Panc1 (cell line): ENCODE results near the gene MED13L. TPM values are rescaled to one million over a fixed set of nuclear protein-coding genes. Genes with fewer than 3 reads are reported as not detected.

Experiments used
- ATAC-seq: fragments of 200-7000 bp; cut with Tn5 transposase; 2 replicates; pipeline ENCODE4 v1.9.1; 2020; ENCODE audit warnings: mild to moderate bottlenecking, moderate library complexity
- BruUV-seq: library from RNA; stranded (reverse); fragments of 400-500 nt; replicated peaks from 2 replicates; lab custom pipeline; 2021; lab: Mats Ljungman, UMichigan
- CTCF ChIA-PET: fragments of 300-600 bp; sonication (Branson Sonifier 250); formaldehyde crosslinking; loops from one replicate; lab custom pipeline; 2022; ENCODE audit warnings: antibody characterized with exemption; lab: Charles Lee
- POLR2A ChIA-PET: fragments of 300-600 bp; sonication (Branson Sonifier 250); formaldehyde crosslinking; loops from one replicate; lab custom pipeline; 2022; ENCODE audit warnings: antibody characterized with exemption; lab: Charles Lee
- DNase-seq: peaks from one replicate; pipeline ENCODE4 v3.0.0-alpha.2; 2010; ENCODE audit warnings: low read depth, low spot score
- H3K27ac ChIP-seq: 2 replicates; pipeline ENCODE4 v1.5.1; 2011; ENCODE audit warnings: mild to moderate bottlenecking, low read length, inconsistent platforms
- H3K27me3 ChIP-seq: fragments of 200-500 bp; sonication (Bioruptor generic); 2 replicates; pipeline ENCODE4 v1.6.0; 2014; ENCODE audit warnings: low read length, inconsistent platforms; ENCODE audit not compliant: control insufficient read depth, insufficient read depth
- H3K36me3 ChIP-seq: fragments of 200-500 bp; sonication (Bioruptor generic); 2 replicates; pipeline ENCODE4 v1.5.1; 2014; ENCODE audit warnings: inconsistent platforms, mild to moderate bottlenecking, low read length, moderate library complexity; ENCODE audit not compliant: control insufficient read depth, insufficient read depth
- H3K4me1 ChIP-seq: 2 replicates; pipeline ENCODE4 v1.5.1; 2011; ENCODE audit warnings: inconsistent platforms, mild to moderate bottlenecking, low read length, moderate library complexity; ENCODE audit not compliant: control insufficient read depth, insufficient read depth
- H3K4me3 ChIP-seq, 2 experiments: 2 replicates each; pipeline ENCODE4 v1.5.1; 2011 to 2012; ENCODE audit warnings: low read depth in 2 of 2, low read length in 2 of 2, mild to moderate bottlenecking in 2 of 2, inconsistent platforms in 1 of 2, moderate library complexity in 1 of 2
- H3K9me3 ChIP-seq: fragments of 200-500 bp; sonication (Bioruptor generic); 2 replicates; pipeline ENCODE4 v1.5.1; 2014; ENCODE audit warnings: low read depth, mild to moderate bottlenecking, inconsistent platforms, low read length, moderate library complexity; ENCODE audit not compliant: control insufficient read depth, insufficient read depth
- POLR2AphosphoS5 ChIP-seq: IDR thresholded peaks from 2 replicates; pipeline ENCODE4 v1.6.1; 2012; ENCODE audit warnings: mild to moderate bottlenecking, low read depth, low read length, moderate library complexity
- SIN3A ChIP-seq: IDR thresholded peaks from 2 replicates; pipeline ENCODE4 v1.6.1; 2012; ENCODE audit warnings: low read depth, mild to moderate bottlenecking, low read length, moderate library complexity, borderline replicate concordance; ENCODE audit not compliant: insufficient read depth
- TCF7L2 ChIP-seq: IDR thresholded peaks from 2 replicates; pipeline ENCODE4 v1.6.1; 2011; ENCODE audit warnings: mild to moderate bottlenecking, low read depth, low read length, inconsistent platforms
- in situ Hi-C: cut with HindIII; loops from 2 replicates; pipeline ENCODE4 v1.10.0; 2016; ENCODE audit warnings: low sequenced_read_pairs, low pct_unique_long_range_greater_than_20kb
- intact Hi-C: fragments of 100-400 bp; cut with micrococcal nuclease; formaldehyde crosslinking; loops from one replicate; pipeline ENCODE4 v1.10.0; 2022; ENCODE audit not compliant: unreplicated experiment
- total RNA-seq: library from RNA; stranded (reverse); gene quantifications from one replicate; pipeline ENCODE4 v1.2.1, GENCODE V29; 2021; ENCODE audit not compliant: unreplicated experiment
- TF ChIP-seq, protein P1 (sequence below), 2 experiments: IDR thresholded peaks; 2 replicates each; pipeline ENCODE4 v1.6.1; 2011 to 2012; ENCODE audit warnings: low read depth in 2 of 2, control low read depth in 1 of 2, low read length in 1 of 2, mild to moderate bottlenecking in 1 of 2, moderate library complexity in 1 of 2; ENCODE audit not compliant: insufficient read depth in 1 of 2
- TF ChIP-seq, protein P2 (sequence below): fragments of 450-650 bp; IDR thresholded peaks from 2 replicates; pipeline ENCODE4 v1.5.1; 2017; ENCODE audit warnings: mild to moderate bottlenecking

The MED13L gene
- total RNA-seq, 1 experiment from 2014 or later = 170 TPM

DNA sequence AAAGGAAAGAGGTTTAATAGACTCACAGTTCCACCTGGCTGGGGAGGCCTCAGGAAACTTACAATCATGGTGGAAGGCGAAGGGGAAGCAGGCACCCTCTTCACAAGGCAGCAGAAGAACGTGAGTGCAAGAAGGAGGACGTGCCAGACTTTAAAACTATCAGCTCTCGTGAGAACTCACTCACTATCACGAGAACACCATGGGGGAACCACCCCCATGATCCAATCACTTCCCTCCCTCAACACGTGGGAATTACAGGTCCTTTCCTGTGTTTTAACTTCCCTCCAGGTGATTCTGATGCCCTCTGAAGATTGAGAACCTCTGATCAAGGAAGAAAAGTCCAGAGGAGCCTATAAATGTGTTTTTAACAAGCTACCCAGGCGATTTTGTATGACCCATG is 358.7 kb downstream of the MED13L start:
- POLR2A ChIA-PET = no interaction called here
- H3K27ac ChIP-seq = no peak overlapping the region
- in situ Hi-C loops = no loop called here
- CTCF ChIA-PET = interaction anchor here (1.7 kb wide), 1 partner anchor 29 kb away, joined by 6 read pairs; no protein-coding TSS in a partner anchor
- intact Hi-C loops = no loop called here
- no peak overlapping the region for H3K4me3 ChIP-seq
- ATAC-seq (no peak), DNase-seq (no peak)
- BruUV-seq = no TSS peak
- H3K27me3 ChIP-seq = peaks cover 6% of the 10 kb centered on the region
- H3K4me1 ChIP-seq = no peaks in the 10 kb centered on the region
- no peaks in the 10 kb centered on the region for H3K9me3 ChIP-seq
- H3K36me3 ChIP-seq = no peaks in the 10 kb centered on the region
- TF ChIP-seq TCF7L2 (no peak), POLR2AphosphoS5 (no peak), SIN3A (no peak)
- TF ChIP-seq, protein P1, sequence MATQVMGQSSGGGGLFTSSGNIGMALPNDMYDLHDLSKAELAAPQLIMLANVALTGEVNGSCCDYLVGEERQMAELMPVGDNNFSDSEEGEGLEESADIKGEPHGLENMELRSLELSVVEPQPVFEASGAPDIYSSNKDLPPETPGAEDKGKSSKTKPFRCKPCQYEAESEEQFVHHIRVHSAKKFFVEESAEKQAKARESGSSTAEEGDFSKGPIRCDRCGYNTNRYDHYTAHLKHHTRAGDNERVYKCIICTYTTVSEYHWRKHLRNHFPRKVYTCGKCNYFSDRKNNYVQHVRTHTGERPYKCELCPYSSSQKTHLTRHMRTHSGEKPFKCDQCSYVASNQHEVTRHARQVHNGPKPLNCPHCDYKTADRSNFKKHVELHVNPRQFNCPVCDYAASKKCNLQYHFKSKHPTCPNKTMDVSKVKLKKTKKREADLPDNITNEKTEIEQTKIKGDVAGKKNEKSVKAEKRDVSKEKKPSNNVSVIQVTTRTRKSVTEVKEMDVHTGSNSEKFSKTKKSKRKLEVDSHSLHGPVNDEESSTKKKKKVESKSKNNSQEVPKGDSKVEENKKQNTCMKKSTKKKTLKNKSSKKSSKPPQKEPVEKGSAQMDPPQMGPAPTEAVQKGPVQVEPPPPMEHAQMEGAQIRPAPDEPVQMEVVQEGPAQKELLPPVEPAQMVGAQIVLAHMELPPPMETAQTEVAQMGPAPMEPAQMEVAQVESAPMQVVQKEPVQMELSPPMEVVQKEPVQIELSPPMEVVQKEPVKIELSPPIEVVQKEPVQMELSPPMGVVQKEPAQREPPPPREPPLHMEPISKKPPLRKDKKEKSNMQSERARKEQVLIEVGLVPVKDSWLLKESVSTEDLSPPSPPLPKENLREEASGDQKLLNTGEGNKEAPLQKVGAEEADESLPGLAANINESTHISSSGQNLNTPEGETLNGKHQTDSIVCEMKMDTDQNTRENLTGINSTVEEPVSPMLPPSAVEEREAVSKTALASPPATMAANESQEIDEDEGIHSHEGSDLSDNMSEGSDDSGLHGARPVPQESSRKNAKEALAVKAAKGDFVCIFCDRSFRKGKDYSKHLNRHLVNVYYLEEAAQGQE (IDR thresholded peaks at IDR 0.05; ENCODE audit: insufficient read depth in 1 of 2, low read depth in 2 of 2, low read length in 1 of 2) = no peak
- TF ChIP-seq, protein P2, sequence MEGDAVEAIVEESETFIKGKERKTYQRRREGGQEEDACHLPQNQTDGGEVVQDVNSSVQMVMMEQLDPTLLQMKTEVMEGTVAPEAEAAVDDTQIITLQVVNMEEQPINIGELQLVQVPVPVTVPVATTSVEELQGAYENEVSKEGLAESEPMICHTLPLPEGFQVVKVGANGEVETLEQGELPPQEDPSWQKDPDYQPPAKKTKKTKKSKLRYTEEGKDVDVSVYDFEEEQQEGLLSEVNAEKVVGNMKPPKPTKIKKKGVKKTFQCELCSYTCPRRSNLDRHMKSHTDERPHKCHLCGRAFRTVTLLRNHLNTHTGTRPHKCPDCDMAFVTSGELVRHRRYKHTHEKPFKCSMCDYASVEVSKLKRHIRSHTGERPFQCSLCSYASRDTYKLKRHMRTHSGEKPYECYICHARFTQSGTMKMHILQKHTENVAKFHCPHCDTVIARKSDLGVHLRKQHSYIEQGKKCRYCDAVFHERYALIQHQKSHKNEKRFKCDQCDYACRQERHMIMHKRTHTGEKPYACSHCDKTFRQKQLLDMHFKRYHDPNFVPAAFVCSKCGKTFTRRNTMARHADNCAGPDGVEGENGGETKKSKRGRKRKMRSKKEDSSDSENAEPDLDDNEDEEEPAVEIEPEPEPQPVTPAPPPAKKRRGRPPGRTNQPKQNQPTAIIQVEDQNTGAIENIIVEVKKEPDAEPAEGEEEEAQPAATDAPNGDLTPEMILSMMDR = no peak

DNA sequence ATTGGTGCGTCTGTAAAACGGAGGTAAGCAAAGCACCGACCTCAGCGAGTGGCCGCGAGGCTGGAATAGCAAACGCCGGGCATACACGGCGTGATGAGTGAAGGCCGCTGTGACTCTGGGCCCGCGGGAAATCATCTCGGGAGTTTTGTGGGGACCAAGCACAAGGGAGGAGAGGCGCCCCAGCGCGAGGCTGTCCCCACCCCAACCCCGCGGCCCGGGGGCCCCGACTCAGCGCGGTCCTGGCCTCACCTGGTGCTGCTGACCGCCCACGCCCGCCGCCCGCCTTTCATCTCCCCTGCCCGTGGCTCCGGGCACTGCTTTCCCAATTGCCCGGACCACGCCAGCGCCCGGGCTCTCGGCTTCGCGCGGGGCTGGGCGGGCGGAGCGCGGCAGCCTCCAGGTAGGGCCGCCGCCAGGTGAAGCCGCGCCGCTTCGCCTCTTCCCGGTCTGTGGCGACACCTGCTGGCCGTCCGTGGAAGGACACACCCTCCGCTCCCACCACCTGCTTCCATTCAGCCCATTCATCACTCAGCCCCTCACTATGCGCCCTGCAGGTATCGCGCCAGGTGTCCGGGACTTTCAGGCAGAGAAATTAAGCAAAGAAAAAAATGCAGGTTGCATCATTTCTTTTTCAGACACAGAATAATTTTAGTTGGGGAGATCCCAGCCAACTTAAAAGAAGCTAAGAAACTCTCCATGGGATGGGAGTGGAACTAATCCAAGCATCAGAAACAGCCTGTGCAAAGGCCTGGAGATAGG is 360.4 kb downstream of the MED13L start:
- in situ Hi-C loops = no loop called here
- Histone ChIP-seq H3K9me3 (no peaks in the 10 kb centered on the region), H3K27me3 (peaks cover 6% of the 10 kb centered on the region), H3K4me3 (peak overlapping the region in 1 of 2 experiments; percentile 4; a peak in 1 of 4 replicates), H3K36me3 (no peaks in the 10 kb centered on the region), H3K27ac (no peak overlapping the region), H3K4me1 (no peaks in the 10 kb centered on the region)
- peak; percentile 91 for ATAC-seq
- no TSS peak for BruUV-seq
- CTCF ChIA-PET = interaction anchor here (0.6 to 1.7 kb wide), 2 partner anchors 30 to 77 kb away, joined by 3 to 6 read pairs; no protein-coding TSS in a partner anchor
- intact Hi-C loops = loop anchor here (2.0 kb wide), 1 partner anchor 1254 kb away; no protein-coding TSS in a partner anchor
- POLR2A ChIA-PET = no interaction called here
- peak; percentile 17 for DNase-seq
- TF ChIP-seq, protein P1 (IDR thresholded peaks at IDR 0.05; ENCODE audit: insufficient read depth in 1 of 2, low read depth in 2 of 2, low read length in 1 of 2) = 0 out of 4 replicates have a peak, but pooled peaks of 1 of the 2 experiments have one; percentile 38
- no peak for TF ChIP-seq POLR2AphosphoS5
- peak; percentile 39; the same call in 1 of the 2 replicates for TF ChIP-seq TCF7L2
- TF ChIP-seq, protein P2 = peak; percentile 96
- no peak for TF ChIP-seq SIN3A
